GM06990 (cell line): Measurements from ENCODE around the gene PDXK.

ENCODE experiments used
- DNase-seq: peaks from one replicate; pipeline ENCODE4 v3.0.0-alpha.2; 2011; ENCODE audit not compliant: insufficient read length; ENCODE audit errors: extremely low read depth
- H3K27me3 ChIP-seq: replicated peaks from 2 replicates; pipeline ENCODE4 v1.6.0; 2011; ENCODE audit warnings: low read length; ENCODE audit not compliant: control insufficient read depth, insufficient read depth
- H3K36me3 ChIP-seq: 2 replicates; pipeline ENCODE4 v1.5.1; 2011; ENCODE audit warnings: low read length; ENCODE audit not compliant: control insufficient read depth, insufficient read depth
- H3K4me3 ChIP-seq: replicated peaks from 2 replicates; pipeline ENCODE4 v1.5.1; 2011; ENCODE audit warnings: low read depth, mild to moderate bottlenecking, control low read depth, low read length
- CTCF ChIP-seq: IDR thresholded peaks from 2 replicates; pipeline ENCODE4 v1.5.1; 2011; ENCODE audit warnings: low read length, control low read depth, mild to moderate bottlenecking, inconsistent platforms; ENCODE audit not compliant: insufficient read depth, poor library complexity, severe bottlenecking

PDXK gene

GRCh38 chr21:43799301-43799840, 80.4 kb downstream of the PDXK start:
- H3K27me3 ChIP-seq: no peaks in the 10 kb centered on the region
- peaks cover 63% of the 10 kb centered on the region for H3K36me3 ChIP-seq
- H3K4me3 ChIP-seq: no peak overlapping the region
- no peak for TF ChIP-seq CTCF
- DNase-seq: no peak

- DNase-seq: no peak
- peaks cover 65% of the 10 kb centered on the region for H3K36me3 ChIP-seq
- no peaks in the 10 kb centered on the region for H3K27me3 ChIP-seq
- TF ChIP-seq CTCF: no peak
- no peak overlapping the region for H3K4me3 ChIP-seq
Observed at GRCh38 chr21:43800124-43800523, 81.2 kb downstream of the PDXK start.

GRCh38 chr21:43800566-43800965, 81.6 kb downstream of the PDXK start:
- no peak for DNase-seq
- peaks cover 65% of the 10 kb centered on the region for H3K36me3 ChIP-seq
- no peaks in the 10 kb centered on the region for H3K27me3 ChIP-seq
- TF ChIP-seq CTCF: no peak
- no peak overlapping the region for H3K4me3 ChIP-seq

GRCh38 chr21:43801006-43801783, 82.3 kb downstream of the PDXK start:
- Histone ChIP-seq H3K4me3 (no peak overlapping the region), H3K27me3 (no peaks in the 10 kb centered on the region), H3K36me3 (peaks cover 63% of the 10 kb centered on the region)
- TF ChIP-seq CTCF: no peak
- DNase-seq: no peak

GRCh38 chr21:43802713-43803313, 83.9 kb downstream of the PDXK start:
- Histone ChIP-seq H3K36me3 (peaks cover 50% of the 10 kb centered on the region), H3K27me3 (no peaks in the 10 kb centered on the region), H3K4me3 (no peak overlapping the region)
- TF ChIP-seq CTCF: no peak
- no peak for DNase-seq
